Activated T-helper 2 cell treated with anti-CD3 and anti-CD28 coated beads, Interferon-gamma antibody, Interleukin-2, Interleukin-4, amounts not matched to agents 10 μg/mL and 5 μg/mL and 100 μg/mL, durations not matched to agents 14 hours and 24 hours and 36 hours (primary cell): ENCODE measurements around the gene HELZ. TPM values are rescaled to one million over a fixed set of nuclear protein-coding genes. Genes with fewer than 3 reads are reported as not detected.

Source experiments
- DNase-seq: peaks from one replicate; pipeline ENCODE4 v3.0.0; 2021; ENCODE audit warnings: low spot score
- H3K27ac Mint-ChIP-seq: one replicate; pipeline ENCODE4 v1.8.0; 2021; ENCODE audit warnings: mixed read lengths
- H3K27me3 Mint-ChIP-seq: one replicate; pipeline ENCODE4 v1.8.0; 2021; ENCODE audit warnings: low read depth, mixed read lengths
- H3K36me3 Mint-ChIP-seq: one replicate; pipeline ENCODE4 v1.8.0; 2021; ENCODE audit warnings: low read depth, mixed read lengths
- H3K4me1 Mint-ChIP-seq: one replicate; pipeline ENCODE4 v1.8.0; 2021; ENCODE audit warnings: low read depth, mixed read lengths
- H3K4me3 Mint-ChIP-seq: one replicate; pipeline ENCODE4 v1.8.0; 2021; ENCODE audit warnings: low read depth, mild to moderate bottlenecking, moderate library complexity, mixed read lengths
- H3K9me3 Mint-ChIP-seq: one replicate; pipeline ENCODE4 v1.8.0; 2021; ENCODE audit warnings: mixed read lengths
- intact Hi-C: fragments of 100-400 bp; cut with micrococcal nuclease; formaldehyde crosslinking; loops from one replicate; pipeline ENCODE4 v1.15.1; 2023
- total RNA-seq: library from RNA; stranded (reverse); gene quantifications from 2 replicates; pipeline ENCODE4 v1.2.3, GENCODE V29; 2022

The HELZ gene
- total RNA-seq, 1 donor from 2014 or later, result 67.1 TPM

- intact Hi-C loops, result no loop called here
- no peak overlapping the region for H3K27ac Mint-ChIP-seq
- H3K4me1 Mint-ChIP-seq, result no peaks in the 10 kb centered on the region
- DNase-seq, result no peak
- H3K4me3 Mint-ChIP-seq, result no peak overlapping the region
- H3K9me3 Mint-ChIP-seq, result no peaks in the 10 kb centered on the region
- H3K27me3 Mint-ChIP-seq, result no peaks in the 10 kb centered on the region
- H3K36me3 Mint-ChIP-seq, result no peaks in the 10 kb centered on the region
Measured at GRCh38 chr17:67063141-67063540, 181.9 kb downstream of the HELZ start.

GRCh38 chr17:67059372-67059771, 185.6 kb downstream of the HELZ start:
- Mint-ChIP-seq H3K4me1 (no peaks in the 10 kb centered on the region), H3K9me3 (no peaks in the 10 kb centered on the region), H3K27ac (no peak overlapping the region), H3K27me3 (no peaks in the 10 kb centered on the region), H3K4me3 (no peak overlapping the region), H3K36me3 (no peaks in the 10 kb centered on the region)
- DNase-seq, result no peak
- intact Hi-C loops, result no loop called here

GRCh38 chr17:67058036-67058435, 187.0 kb downstream of the HELZ start:
- Mint-ChIP-seq H3K4me3 (no peak overlapping the region), H3K36me3 (no peaks in the 10 kb centered on the region), H3K27ac (no peak overlapping the region), H3K4me1 (no peaks in the 10 kb centered on the region), H3K9me3 (no peaks in the 10 kb centered on the region), H3K27me3 (no peaks in the 10 kb centered on the region)
- no peak for DNase-seq
- intact Hi-C loops, result no loop called here

- intact Hi-C loops, result no loop called here
- no peak for DNase-seq
- H3K9me3 Mint-ChIP-seq, result no peaks in the 10 kb centered on the region
- H3K4me1 Mint-ChIP-seq, result no peaks in the 10 kb centered on the region
- H3K36me3 Mint-ChIP-seq, result no peaks in the 10 kb centered on the region
- no peaks in the 10 kb centered on the region for H3K27me3 Mint-ChIP-seq
- H3K27ac Mint-ChIP-seq, result no peak overlapping the region
- no peak overlapping the region for H3K4me3 Mint-ChIP-seq
Measured at GRCh38 chr17:67056746-67057490, 188.1 kb downstream of the HELZ start.

GRCh38 chr17:67055811-67056745, 188.9 kb downstream of the HELZ start:
- no peaks in the 10 kb centered on the region for H3K27me3 Mint-ChIP-seq
- no peak for DNase-seq
- no peaks in the 10 kb centered on the region for H3K36me3 Mint-ChIP-seq
- no peak overlapping the region for H3K27ac Mint-ChIP-seq
- intact Hi-C loops, result no loop called here
- H3K9me3 Mint-ChIP-seq, result no peaks in the 10 kb centered on the region
- H3K4me1 Mint-ChIP-seq, result no peaks in the 10 kb centered on the region
- H3K4me3 Mint-ChIP-seq, result no peak overlapping the region

GRCh38 chr17:67055041-67055443, 190.0 kb downstream of the HELZ start:
- H3K27me3 Mint-ChIP-seq, result no peaks in the 10 kb centered on the region
- DNase-seq, result no peak
- no peaks in the 10 kb centered on the region for H3K36me3 Mint-ChIP-seq
- H3K9me3 Mint-ChIP-seq, result no peaks in the 10 kb centered on the region
- no peaks in the 10 kb centered on the region for H3K4me1 Mint-ChIP-seq
- H3K27ac Mint-ChIP-seq, result no peak overlapping the region
- no peak overlapping the region for H3K4me3 Mint-ChIP-seq
- intact Hi-C loops, result no loop called here

- H3K27ac Mint-ChIP-seq, result no peak overlapping the region
- no peak for DNase-seq
- H3K4me1 Mint-ChIP-seq, result no peaks in the 10 kb centered on the region
- H3K4me3 Mint-ChIP-seq, result no peak overlapping the region
- intact Hi-C loops, result no loop called here
- no peaks in the 10 kb centered on the region for H3K36me3 Mint-ChIP-seq
- no peaks in the 10 kb centered on the region for H3K27me3 Mint-ChIP-seq
- peaks cover 1% of the 10 kb centered on the region for H3K9me3 Mint-ChIP-seq
Measured at GRCh38 chr17:67054608-67055007, 190.4 kb downstream of the HELZ start.

GRCh38 chr17:67054011-67054591, 190.9 kb downstream of the HELZ start:
- Mint-ChIP-seq H3K4me3 (no peak overlapping the region), H3K27ac (no peak overlapping the region), H3K9me3 (peaks cover 6% of the 10 kb centered on the region), H3K36me3 (no peaks in the 10 kb centered on the region), H3K27me3 (no peaks in the 10 kb centered on the region), H3K4me1 (no peaks in the 10 kb centered on the region)
- DNase-seq, result no peak
- intact Hi-C loops, result no loop called here

GRCh38 chr17:67053438-67054000, 191.5 kb downstream of the HELZ start:
- H3K27ac Mint-ChIP-seq, result no peak overlapping the region
- intact Hi-C loops, result no loop called here

GRCh38 chr17:67052720-67053437, 192.1 kb downstream of the HELZ start:
- Mint-ChIP-seq H3K4me3 (no peak overlapping the region), H3K4me1 (no peaks in the 10 kb centered on the region), H3K27ac (no peak overlapping the region), H3K9me3 (peaks cover 17% of the 10 kb centered on the region), H3K27me3 (no peaks in the 10 kb centered on the region), H3K36me3 (no peaks in the 10 kb centered on the region)
- no peak for DNase-seq
- intact Hi-C loops, result no loop called here

More at GRCh38 chr17:67053438-67054000, 191.5 kb downstream of the HELZ start:
- H3K9me3 Mint-ChIP-seq, result peaks cover 12% of the 10 kb centered on the region
- no peak overlapping the region for H3K4me3 Mint-ChIP-seq
- H3K27me3 Mint-ChIP-seq, result no peaks in the 10 kb centered on the region
- no peak for DNase-seq
- H3K36me3 Mint-ChIP-seq, result no peaks in the 10 kb centered on the region
- no peaks in the 10 kb centered on the region for H3K4me1 Mint-ChIP-seq

GRCh38 chr17:67051837-67052236, 193.2 kb downstream of the HELZ start:
- Mint-ChIP-seq H3K9me3 (peaks cover 23% of the 10 kb centered on the region), H3K27me3 (peaks cover under 1% of the 10 kb centered on the region), H3K4me1 (no peaks in the 10 kb centered on the region), H3K36me3 (no peaks in the 10 kb centered on the region), H3K27ac (no peak overlapping the region), H3K4me3 (no peak overlapping the region)
- no peak for DNase-seq
- intact Hi-C loops, result no loop called here

GRCh38 chr17:67051155-67051538, 193.8 kb downstream of the HELZ start:
- DNase-seq, result no peak
- H3K36me3 Mint-ChIP-seq, result no peaks in the 10 kb centered on the region
- no peak overlapping the region for H3K27ac Mint-ChIP-seq
- H3K4me1 Mint-ChIP-seq, result no peaks in the 10 kb centered on the region
- peaks cover 1% of the 10 kb centered on the region for H3K27me3 Mint-ChIP-seq
- peaks cover 23% of the 10 kb centered on the region for H3K9me3 Mint-ChIP-seq
- no peak overlapping the region for H3K4me3 Mint-ChIP-seq
- intact Hi-C loops, result no loop called here
